NCI-H1092 (cell line): Measurements from ENCODE around the gene DCDC2.
"Not testable (repeated sequence)": the region's sequence is repeated elsewhere in the genome, so short reads cannot be mapped to it uniquely, and the experiment has no call there.

ENCODE experiments used
- DNase-seq: peaks from one replicate; lab custom pipeline; 2025; lab: John Stamatoyannopoulos, UW

DCDC2 gene

DNA sequence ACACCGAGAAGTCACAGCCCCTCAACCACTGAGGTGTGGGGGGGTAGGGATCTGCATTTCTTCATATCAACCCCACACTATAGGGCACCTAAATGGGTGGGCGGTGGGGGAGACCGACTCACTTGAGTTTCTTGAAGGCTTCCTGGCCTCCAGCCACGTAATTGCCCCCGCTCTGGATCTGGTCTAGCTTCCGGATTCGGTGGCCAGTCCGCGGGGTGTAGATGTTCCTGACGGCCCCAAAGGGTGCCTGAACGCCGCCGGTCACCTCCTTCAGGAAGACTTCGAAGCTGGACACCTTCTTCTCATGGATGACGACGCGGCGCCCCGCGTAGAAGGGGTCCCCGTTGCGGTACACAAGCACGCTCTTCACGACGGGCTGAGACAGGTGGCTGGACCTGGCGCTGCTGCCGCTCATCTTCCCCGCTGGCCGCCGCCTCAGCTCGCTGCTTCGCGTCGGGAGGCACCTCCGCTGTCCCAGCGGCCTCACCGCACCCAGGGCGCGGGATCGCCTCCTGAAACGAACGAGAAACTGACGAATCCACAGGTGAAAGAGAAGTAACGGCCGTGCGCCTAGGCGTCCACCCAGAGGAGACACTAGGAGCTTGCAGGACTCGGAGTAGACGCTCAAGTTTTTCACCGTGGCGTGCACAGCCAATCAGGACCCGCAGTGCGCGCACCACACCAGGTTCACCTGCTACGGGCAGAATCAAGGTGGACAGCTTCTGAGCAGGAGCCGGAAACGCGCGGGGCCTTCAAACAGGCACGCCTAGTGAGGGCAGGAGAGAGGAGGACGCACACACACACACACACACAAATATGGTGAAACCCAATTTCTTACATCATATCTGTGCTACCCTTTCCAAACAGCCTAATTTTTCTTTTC lies at the start of gene DCDC2:
DCDC2 (minus strand) TSS at position 724 of the 883 bp plus-strand sequence; CDS start at position 415, 309 bp downstream.
- DNase-seq = no peak

DNA sequence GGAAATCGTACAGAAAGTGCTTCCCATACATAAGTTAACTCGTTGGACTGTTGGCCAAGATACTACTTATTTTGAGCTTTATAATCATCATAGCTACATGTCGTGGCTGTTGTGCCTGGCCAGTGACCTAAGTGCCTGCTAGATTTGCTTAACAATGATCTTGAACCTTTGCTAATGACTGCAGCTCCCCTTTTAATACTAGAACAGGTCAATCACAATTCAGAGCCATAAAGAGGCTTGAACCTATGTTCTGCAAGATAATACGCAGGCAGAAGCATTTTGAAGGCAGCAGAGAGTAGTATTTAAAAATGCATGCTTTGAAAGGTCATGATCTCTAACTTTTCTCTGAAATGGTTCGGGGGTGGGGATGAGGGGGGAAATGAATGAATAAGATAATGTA lies 47.4 kb upstream of the DCDC2 start:
- no peak for DNase-seq

DNA sequence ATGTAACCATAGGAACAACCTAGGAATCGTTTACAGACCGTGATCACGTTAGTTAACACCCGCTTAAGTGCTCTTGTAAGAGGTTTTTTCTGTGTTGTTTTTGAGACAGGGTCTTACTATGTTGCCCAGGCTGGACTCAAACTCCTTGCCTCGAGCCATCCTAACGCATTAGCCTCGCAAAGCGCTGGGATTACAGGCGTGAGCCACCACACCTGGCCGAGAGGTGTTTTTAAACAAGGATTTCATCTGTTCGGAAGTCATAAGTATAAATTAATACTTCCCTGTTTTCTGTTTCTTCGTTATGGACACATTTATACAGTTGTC lies 45.6 kb upstream of the DCDC2 start:
- DNase-seq = no peak

DNA sequence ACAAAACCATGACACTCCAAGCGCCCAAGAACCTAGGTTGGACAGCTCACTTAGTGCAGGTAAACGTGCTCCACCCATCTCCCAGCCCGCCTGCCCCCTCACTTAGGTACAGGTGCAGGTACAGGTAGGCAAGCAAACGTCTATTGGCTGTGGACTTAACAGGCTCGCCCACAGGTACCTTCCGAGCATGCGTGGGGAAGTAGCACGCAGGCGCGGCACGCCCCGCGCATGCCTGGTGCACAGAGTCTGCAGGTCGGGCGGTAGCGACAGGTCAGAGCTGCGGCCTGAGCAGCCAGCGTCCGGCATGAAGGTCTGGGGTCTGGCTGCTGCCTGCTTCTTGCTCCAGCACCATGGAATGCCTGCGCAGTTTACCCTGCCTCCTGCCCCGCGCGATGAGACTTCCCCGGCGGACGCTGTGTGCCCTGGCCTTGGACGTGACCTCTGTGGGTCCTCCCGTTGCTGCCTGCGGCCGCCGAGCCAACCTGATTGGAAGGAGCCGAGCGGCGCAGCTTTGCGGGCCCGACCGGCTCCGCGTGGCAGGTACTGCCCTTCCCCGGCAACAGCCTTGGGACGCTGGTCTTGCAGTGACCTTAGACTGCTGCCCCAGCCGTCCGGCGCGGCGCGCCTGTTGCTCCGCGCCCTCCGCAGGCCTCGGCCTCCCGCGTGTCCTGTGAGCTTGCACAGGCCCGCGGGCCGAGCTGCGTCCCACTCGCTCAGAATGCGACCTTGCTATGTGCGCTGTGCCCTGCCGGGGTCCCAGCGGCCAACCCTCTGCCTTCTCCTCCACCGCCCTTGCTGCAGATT lies 45.0 kb upstream of the DCDC2 start, which contains the start of gene MRS2:
MRS2 (plus strand) TSS at position 240 of the 804 bp plus-strand sequence; CDS start at position 351, 111 bp downstream.
- peak; percentile 32 for DNase-seq

DNA sequence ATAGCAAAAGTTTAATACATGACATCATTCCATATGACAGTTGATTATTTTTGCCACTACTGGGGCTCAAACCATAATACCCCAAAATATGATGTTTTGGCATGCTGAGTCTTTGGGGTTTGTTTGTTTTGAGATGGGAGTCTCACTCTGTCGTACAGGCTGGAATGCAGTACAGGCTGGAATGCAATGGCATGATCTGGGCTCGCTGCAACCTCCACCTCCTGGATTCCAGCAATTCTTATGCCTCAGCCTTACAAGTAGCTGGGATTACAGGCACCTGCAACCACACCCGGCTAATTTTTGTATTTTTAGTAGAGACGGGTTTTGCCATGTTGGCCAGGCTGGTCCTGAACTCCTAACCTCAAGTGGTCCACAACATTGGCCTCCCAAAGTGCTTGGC lies 43.6 kb upstream of the DCDC2 start:
- DNase-seq = no peak

DNA sequence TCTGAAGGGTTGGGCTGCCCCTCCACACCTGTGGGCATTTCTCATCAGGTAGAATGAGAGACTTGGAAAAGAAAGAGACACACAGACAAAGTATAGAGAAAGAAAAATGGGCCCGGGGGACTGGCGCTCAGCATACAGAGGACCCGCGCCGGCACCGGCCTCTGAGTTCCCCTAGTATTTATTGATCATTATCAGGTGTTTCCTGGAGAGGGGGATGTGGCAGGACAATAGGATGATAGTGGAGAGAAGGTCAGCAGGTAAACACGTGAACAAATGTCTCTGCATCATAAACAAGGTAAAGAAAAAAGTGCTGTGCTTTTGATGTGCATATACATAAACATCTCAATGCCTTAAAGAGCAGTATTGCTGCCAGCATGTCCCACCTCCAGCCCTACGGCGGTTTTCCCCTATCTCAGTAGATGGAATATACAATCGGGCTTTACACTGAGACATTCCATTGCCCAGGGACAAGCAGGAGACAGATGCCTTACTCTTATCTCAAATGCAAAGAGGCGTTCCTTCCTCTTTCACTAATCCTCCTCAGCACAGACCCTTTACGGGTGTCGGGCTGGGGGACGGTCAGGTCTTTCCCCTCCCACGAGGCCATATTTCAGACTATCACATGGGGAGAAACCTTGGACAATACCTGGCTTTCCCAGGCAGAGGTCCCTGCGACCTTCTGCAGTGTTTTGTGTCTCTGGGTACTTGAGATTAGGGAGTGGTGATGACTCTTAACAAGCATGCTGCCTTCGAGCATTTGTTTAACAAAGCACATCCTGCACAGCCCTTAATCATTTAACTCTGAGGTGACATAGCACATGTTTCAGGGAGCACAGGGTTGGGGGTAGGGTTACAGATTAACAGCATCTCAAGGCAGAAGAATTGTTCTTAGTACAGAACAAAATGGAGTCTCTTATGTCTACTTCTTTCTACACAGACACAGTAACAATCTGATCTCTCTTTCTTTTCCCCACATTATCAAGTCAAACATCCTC lies 42.5 kb upstream of the DCDC2 start:
- DNase-seq = not testable (repeated sequence)

DNA sequence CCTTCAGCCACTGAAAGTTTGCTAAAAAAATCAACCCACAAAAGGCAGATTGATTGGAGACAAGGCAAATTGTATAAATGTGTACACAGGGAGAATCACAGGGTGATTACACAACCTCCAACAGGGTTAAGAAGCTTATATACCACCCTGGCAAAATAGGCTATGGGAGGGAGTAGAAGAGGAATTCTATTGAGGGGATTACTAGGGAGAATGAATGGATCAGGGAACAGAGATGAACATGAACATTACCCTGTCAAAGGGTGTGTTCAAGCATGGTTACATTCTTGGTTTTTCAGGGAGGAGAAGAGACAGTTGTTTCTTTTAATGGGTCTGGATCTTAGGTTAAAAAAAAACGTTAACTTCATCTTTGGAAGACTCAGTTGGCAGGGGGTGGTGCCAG lies 39.8 kb upstream of the DCDC2 start:
- no peak for DNase-seq

DNA sequence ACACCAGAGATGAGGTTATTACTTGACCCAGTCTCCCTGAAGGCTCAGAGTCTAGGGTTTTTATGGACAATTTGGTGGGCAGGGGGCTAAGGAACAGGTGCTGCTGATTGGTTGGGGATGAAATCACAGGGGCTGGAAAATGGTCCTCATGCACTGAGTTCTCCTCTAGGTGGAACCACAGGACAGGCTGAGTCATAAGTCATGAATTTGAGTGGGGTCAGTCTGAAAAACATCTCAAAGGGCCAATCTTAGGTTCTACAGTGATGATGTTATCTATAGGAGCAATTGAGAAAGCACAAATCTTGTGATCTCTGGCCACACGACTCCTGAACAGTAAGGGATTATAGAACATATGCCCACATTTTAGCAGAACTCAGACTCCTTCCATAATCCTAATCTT lies 39.0 kb upstream of the DCDC2 start:
- DNase-seq = no peak

DNA sequence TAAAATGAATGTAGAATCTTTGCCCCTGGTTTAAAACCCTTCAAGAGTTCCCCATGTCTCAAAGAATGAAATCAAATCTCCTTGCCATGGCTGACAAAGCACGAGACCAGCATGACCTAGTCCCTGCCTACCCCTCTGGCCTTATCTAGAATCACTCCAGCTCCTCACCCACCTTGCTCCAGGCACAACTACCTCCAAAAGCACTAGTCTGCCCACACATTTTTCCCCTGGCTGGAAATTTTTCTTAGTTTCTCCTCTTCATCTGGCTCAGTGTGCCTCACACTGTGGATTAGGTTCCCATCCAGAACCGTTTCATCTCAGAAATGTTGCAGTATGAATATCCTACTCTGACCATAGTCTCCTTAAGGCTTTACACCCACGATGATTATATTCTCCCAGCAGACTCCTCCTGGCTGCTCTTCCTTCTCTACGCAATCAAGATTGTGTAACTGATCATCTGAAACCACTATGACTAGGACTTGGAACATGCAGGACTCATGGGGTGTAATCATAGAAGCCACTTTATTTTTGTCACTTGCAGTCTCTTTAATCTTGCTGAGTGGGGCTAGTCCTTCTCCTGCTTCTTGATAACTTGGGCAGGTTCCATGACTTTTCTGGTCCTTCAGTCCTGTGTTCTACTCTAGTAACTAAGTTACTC lies 37.0 kb upstream of the DCDC2 start:
- DNase-seq = no peak

DNA sequence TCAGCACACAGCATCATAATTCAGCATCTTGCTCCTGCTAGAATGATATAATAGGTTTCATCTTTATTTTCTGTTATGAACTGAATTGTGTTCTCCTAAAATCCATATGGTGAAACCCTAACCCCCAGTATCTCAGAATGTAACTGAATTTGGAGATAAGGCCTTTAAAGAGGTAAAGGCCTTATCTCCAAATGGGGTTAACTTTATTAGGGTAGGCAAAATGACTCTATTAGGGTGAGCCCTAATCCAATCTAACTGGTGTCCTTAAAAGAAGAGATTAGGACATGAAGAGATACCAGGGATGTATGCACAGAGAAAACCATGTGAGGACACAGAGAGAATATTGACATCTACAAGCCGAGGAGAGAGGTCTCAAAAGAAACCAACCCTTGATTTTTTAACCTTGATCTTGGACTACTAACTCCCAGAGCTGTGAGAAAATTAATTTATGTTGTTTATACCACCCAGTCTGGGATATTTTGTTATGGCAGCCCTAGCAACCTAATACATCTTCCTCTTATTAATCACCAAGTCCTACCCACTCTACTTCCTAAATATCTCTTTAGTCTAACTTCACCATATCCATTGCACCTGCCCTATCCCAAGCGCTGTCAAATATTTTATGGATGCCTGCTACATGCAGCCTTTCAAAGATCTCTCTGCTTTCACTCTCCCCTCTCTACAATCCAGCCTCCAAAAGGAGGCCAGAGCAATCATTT lies 36.4 kb upstream of the DCDC2 start:
- no peak for DNase-seq

DNA sequence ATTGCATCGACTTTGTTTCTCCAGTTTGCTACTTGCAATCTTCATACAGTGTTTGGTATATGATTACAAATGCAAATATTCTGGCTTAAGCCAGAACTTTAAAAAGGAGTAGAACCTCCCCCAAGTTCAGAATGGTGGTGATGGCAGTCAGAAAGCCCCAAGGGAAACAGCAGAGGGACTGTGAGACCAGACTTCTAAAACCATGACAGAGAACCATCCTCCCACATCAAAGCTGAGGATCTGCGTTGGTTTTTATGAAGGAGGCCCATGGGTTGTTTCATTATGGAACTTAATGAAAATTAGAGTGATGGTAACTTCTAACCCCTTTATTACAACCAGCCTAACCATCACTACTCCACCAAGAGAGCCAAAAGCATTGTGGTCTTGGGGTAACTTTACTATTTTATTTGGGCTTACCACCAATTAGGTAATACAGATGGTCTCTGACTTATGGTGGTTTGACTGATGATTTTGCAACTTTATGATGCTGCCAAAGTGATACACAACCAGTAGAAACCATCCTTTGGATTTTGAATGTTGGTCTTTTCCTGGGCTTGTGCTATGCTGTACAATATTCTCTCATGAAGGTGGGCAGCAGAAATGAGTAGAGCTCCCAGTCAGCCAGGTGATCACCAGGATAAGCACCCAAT lies 34.0 kb upstream of the DCDC2 start:
- no peak for DNase-seq

DNA sequence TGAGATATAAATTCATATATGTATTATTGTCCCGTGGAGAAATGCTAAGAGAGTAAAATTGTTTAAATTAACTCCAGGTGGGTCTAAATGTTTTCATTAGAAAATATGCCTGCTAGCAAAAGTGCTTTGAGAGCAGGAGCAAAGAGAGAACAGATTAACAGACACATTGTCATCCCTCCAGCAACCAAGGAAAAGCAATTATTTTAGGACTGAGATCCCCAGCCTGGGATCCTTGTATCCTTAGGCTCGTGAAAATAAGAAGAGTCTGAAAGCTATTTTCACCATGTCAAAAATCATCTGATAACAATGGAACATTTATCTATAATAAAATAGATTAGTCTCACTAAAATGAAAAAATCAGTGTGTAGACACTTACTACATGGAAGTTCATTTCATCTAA lies 33.3 kb upstream of the DCDC2 start:
- no peak for DNase-seq

DNA sequence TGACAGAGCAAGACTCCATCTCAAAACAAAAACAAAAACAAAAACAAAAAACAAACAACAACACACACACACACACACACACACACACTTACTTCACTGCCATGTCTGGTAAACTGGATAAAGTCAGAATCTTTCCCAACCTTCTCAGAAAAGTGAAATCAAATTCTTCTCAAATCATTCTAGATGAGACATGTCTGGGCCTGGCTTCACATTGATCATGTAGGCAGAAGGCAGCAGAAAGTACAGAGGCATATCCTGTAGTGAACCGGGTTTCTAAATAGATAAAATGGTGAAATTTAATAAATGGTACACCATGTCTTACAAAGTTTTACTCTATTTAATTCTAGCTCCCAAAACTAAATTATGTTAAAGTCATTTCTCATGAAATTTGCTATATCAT lies 30.0 kb upstream of the DCDC2 start:
- DNase-seq = no peak

DNA sequence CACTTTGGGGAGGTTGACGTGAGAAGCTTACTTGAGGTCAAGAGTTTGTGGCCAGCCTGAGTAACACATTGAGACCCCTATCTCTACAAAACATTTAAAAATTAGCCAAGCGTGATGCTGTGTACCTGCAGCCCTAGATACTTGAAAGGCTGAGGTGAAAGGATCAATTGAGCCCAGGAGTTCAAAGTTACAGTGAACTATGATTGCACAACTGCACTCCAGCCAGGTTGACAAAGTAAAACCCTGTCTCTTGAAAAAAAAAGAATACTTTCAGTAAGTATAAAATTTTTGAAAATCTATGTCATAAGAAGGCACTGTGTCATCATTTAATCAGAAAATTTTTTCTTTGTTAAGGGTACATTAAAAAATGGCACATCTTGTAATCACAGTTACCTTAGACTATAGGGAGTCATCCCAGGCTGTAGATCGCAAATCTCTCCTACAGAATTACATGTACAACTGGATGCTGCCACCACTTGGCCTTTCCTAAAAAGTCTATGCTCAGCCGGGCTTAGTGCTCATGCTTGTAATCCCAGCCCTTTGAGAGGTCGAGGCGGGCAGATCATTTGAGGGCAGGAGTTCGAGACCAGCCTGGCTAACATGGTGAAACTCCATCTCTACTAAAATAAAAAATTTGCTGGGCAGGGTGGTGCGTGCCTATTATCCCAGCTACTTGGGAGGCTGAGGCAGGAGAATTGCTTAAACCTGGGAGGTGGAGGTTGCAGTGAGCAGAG lies 27.8 kb upstream of the DCDC2 start:
- no peak for DNase-seq

DNA sequence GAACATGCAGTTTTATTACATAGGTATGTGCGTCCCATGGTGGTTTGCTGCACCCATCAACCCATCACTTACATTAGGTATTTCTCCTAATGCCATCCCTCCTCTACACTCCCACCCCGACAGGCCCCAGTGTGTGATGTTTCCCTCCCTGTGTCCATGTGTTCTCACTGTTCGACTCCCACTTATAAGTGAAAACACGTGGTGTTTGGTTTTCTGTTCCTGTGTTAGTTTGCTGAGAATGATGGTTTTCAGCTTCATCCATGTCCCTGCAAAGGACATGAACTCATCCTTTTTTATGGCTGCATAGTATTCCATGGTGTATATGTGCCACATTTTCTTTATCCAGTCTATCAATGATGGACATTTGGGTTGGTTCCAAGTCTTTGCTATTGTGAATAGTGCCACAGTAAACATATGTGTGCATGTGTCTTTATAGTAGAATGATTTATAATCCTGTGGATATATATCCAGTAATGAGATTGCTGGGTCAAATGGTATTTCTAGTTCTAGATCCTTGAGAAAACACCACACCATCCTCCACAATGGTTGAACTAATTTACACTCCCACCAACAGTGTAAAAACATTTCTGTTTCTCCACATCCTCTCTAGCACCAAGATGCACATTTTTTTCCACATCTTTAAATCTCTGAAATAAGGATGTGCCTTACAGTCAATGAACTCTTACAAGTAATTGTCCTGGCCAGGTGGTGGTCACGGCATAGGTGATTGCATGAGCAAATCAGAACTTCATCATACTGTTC lies 26.7 kb upstream of the DCDC2 start:
- DNase-seq = not testable (repeated sequence)

DNA sequence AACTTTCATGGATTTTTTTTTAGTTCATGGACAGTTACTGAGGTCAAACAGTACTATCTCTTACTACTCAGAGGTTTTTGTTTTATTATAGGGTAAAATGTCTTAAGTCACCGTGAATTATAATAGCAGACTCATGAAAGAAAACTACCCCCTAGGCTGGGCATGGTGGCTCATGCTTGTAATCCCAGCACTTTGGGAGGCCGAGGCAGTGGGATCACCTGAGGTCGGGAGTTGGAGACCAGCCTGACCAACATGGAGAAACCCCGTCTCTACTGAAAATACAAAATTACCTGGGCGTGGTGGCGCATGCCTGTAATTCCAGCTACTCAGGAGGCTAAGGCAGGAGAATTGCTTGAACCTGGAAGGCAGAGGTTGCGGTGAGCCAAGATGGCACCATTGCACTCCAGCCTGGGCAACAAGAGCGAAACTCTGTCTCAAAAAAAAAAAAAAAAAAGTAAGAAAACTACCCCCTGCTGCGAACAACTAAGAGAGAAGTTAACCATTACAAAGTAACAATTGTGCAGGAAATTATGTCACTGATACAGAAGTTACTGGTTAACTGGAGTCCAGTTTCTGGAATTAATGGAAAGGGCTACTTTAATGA lies 25.1 kb upstream of the DCDC2 start:
- not testable (repeated sequence) for DNase-seq

DNA sequence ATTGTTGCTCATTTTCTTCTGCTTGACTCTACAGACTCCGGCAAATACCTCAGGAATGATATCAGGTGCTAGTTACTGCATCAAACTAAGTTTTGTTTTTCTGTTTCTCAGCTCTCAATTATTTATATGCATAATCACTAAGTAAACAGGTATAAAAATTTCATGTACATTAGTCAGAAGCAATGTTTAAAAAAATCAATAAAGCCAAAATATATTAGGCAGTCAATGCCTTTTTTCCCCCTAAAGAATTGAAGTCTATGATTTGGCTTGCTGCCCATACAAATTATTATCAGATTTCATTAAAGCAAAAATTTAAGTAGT lies 24.3 kb upstream of the DCDC2 start:
- DNase-seq = no peak

DNA sequence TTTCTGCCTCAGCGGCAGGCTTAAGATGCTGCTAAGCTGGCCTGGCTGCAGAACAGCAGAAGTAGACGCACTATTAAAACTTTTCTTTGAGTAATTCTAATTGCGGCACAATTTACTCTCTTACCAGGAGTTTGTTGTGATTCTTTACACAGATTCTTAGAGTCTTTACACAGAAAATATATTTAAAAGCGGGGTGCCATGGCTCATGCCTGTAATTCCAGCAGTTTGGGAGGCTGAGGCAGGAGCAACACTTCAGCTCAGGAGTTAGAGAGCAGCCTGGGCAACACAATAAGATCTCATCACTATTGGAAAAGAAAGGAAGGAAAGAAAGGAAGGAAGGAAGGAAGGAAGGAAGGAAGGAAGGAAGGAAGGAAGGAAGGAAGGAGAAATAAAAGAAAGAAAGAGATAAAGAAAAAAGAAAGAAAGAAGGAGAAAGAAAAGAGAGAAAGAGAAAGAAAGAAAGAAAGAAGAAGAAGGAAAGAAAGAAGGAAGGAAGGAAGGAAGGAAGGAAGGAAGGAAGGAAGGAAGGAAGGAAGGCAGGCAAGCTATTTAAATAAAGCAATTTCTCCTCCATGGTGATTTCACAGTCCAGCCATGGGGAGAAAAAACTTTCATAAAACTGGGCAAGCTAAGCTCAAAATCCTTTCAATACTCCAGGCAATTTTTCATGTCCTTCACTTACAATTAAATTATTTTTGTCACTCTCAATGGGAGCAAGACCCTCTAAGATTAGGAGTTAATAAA lies 23.8 kb upstream of the DCDC2 start:
- no peak for DNase-seq
